Glomerular endothelial cell (primary cell): ENCODE data around the gene PARVB. TPM values are rescaled to one million over a fixed set of nuclear protein-coding genes. Genes with fewer than 3 reads are reported as not detected.
"Not testable (repeated sequence)": the region's sequence is repeated elsewhere in the genome, so short reads cannot be mapped to it uniquely, and the experiment has no call there.

Experiments
- DNase-seq: peaks from one replicate; pipeline ENCODE4 v3.0.0-alpha.2; 2011; ENCODE audit warnings: low read depth, low spot score; ENCODE audit errors: extremely low read depth
- total RNA-seq: library from RNA; depleted of rRNA; stranded (reverse); fragments of >200 nt; gene quantifications from 2 replicates; pipeline ENCODE4 v1.2.3, GENCODE V29; 2015

Gene PARVB
- total RNA-seq, 1 donor from 2014 or later, result 118 TPM

DNA sequence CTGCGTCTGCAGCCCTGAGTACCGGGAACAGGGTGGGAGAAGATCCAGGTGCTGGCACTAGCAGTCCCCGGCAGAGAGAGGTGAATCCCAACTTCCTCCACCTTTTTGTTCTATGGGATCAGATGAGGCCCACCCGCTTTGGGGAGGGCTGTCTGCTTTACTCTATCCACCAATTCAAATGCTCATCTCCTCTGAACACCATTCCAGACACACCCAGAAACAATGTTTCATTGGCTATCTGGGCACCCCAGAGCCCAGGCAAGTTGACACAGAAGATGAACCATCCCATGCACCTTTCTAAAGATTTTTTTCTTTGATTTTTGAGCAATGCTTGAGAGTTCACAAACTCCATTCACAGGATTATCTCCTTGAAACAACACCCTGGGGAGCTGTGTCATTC, 78.0 kb downstream of the PARVB start:
- no peak for DNase-seq

GRCh38 chr22:44102856-44103255, 78.8 kb downstream of the PARVB start:
- DNase-seq, result no peak

DNA sequence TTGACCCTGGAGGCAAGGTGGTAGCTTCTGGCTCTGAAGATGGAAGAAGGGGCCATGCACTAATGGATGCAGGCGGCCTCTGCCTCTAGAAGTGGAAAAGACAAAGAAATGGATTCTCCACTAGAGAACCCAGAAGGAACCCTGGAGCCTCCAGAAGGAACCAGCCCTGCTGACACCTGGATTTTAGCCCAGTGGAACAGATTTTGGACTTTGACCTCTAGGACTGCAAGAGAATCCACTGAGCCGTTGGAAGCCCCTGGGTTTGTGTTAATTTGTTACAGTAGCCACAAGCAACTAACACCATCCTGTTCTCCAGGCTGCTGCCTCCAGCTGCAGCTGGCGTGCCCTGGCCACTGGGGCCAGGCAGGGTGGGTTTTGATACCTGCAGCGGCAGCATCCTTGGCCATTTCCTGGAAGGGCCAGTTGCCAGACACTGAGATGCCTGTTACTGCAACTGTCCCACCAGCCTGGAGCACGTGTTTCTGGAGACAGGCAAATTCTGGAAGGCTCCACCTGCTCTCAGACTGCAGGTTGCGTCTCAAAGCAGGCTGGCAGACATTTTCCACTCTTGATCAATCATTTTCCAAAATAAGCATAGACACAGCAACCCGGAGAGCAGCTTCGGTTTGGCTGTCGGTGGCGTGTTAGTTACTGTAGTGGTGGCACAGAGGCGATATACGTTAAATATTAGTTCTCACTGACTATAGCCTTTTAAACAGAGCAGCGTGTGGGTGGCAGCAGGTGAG, 79.8 kb downstream of the PARVB start:
- DNase-seq, result no peak

DNA sequence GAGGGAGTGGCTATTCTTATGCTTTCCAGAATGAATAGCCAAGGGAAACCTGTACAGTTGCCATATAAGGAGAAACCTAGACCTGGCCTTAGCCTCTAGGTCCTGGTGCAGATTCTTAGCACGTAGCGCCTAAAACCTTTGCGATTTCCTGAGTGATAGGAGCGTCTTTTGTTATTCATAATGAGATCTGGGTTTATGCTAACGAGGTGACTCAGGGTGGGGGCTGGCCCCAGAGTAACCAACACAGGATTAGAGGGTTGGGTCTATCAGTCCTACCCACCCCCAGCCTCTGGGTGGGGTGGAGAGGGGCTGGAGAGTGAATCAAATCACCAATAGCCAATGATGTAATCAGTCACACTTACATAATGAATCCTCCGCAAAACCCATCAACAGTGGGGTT, 83.2 kb downstream of the PARVB start:
- DNase-seq, result no peak

GRCh38 chr22:44108076-44108475, 84.0 kb downstream of the PARVB start:
- DNase-seq, result no peak

- DNase-seq, result no peak
Observed at GRCh38 chr22:44108806-44109385, 84.8 kb downstream of the PARVB start.

DNA sequence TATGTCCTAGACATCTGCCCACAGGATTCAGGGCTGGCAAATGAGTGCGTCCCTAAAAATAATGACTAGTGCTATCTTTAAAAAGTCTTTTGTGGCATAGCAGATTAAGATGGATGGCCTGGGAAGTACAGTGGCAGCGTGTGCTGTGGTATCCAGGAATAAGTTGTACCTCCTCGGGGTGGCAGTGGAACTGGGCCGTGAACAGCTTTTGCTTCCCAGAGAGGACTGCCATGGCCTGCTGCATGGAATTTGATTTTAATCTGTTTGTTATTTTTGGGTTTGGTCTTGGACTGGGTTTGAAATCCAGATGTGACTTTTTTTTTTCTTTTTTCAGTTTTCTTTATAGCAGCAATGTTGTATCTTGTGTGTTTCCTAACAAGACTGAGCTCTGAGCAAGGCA, 85.3 kb downstream of the PARVB start:
- DNase-seq, result no peak

DNA sequence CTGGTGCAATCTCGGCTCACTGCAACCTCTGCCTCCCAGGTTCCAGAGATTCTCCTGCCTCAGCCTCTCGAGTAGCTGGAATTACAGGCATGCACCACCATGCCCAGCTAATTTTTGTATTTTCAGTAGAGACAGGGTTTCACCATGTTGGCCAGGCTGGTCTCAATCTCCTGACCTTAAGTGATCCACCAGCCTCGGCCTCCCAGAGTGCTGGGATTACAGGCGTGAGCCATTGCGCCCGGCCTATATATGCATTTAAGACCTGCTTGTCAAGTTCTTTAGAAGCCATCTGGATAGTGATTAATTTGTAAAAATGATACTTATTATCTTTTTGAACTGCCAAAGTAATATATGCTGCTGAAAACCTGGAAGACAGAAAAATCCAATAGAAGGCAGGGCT, 86.6 kb downstream of the PARVB start:
- not testable (repeated sequence) for DNase-seq

DNA sequence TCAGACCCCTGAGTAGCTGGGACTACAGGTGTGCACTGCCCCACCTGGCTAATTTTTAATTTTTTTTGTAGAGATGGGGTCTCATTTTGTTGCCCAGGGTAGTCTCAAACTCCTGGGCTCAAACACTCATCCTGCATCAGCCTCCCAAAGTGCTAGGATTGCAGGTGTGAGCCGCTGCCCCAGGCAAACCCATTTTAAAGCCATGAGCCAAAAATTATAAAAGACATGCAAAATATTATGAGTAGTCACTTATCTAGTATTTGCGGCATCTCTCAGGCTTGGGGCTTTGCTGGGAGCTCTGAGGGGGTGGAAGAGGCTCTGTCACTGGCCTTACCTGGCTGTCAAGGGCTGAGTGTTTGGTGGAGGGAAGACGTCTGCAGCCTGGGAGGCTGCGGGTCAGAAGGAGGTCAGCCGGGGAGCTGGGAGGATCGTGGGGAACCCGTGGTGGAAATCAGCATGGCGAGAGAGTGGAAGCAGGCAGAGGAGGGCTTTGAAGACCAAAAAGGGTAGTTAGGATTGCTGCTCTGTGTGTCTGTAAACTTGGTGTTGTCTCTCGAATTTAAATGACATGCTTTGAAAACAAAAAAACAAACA, 87.6 kb downstream of the PARVB start:
- DNase-seq, result no peak

DNA sequence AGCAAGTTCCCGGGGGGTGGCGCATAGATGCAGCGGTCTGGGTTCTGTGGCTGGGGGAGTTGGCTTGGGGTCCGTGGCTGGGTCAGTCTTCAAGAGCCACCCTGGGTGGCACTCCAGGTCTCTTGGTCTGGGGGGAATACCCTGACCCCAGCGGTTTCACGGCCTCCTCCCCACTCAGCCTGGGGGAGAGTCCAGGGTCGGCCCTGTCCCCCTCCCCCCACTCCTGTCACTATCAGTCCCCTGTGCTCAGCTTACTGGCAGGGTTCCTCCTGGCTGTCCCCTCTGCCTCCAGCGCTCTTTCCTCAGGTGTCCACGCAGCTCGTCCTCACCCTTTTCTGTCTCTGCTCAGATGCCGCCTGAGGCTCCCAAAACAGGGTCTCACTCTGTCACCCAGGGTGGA, 88.1 kb downstream of the PARVB start:
- no peak for DNase-seq

DNA sequence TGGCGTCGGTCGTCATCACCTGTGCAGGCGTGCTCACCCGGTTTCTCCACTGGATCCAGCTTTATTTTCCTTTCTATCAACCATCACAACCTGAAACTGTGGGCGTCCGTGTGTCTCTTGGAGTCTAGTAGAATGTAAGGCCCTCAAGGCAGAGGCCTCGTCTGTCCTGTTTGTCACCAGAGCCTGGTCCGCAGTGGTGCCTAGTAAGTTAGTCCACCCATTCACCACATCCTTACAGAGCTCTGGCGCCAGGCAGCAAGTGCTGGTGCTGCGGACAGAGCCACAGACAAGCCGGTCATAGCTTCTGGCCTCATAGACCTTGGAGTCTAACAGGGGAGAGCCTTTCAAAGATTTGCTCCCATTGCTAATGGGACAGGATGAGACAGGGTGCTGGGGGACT, 92.2 kb downstream of the PARVB start:
- no peak for DNase-seq

GRCh38 chr22:44116755-44117684, 92.9 kb downstream of the PARVB start:
- DNase-seq, result no peak

- DNase-seq, result no peak
Observed at GRCh38 chr22:44117746-44118145, 93.6 kb downstream of the PARVB start.

DNA sequence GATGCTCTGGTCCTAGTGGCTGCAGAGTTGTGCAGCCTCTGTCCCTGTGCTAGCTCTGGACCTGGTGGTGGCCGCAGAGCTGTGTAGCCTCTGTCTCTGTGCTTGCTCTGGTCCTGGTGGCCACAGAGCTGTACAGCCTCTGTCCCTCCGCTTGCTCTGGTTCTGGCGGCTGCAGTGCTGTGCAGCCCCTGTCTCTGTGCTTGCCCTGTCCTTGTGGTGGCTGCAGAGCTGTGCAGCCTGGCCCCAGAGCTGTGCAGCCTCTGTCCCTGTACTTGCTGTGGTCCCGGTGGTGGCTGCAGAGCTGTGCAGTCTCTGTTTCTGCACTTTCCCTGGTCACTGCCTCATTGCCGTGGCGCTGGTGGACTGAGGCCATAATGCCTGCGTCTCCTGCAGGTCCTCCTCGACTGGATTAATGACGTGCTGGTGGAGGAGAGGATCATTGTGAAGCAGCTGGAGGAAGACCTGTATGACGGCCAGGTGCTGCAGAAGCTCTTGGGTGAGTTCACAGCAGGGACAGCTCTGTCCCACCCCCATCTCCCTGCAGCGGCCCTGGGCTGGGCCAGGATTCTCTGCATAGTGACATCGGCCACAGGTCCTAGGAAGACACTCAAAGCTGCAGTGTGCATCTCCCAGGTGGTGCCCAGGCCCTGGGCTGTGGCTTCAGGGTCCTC, 94.7 kb downstream of the PARVB start:
- no peak for DNase-seq

DNA sequence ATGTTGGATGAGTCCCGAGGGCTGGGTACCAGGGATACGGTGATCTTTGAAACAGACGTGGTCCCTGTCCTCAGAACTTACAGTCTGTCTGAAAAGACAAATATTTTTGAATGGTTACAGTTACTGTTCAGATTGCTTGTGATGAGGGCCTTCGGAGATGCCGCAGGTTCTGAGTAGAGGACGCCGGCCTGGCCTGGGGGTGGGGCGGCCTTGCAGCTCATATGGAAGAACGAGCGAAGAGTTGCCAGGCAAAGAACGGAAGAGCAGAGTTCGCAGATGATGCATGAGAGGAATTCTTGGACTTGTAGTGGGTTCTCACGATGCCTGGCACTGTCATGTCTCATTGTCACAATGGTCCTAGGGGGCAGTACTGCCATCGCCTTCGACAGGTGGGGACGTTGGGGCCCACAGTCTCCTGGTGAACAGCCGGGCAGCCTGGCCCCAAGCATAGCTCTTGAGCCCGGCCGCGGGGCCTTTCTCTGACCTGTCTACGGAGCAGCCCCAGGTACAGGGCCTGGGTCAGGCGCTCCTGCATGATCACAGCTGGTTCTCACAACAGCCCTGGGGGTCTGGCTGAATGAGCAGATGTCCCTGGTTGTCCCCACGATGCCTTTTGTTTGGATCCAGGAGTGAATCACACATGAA, 95.7 kb downstream of the PARVB start:
- no peak for DNase-seq

- DNase-seq, result no peak
Observed at GRCh38 chr22:44120314-44120704, 96.2 kb downstream of the PARVB start.

GRCh38 chr22:44125421-44125820, 101.3 kb downstream of the PARVB start:
- no peak for DNase-seq

DNA sequence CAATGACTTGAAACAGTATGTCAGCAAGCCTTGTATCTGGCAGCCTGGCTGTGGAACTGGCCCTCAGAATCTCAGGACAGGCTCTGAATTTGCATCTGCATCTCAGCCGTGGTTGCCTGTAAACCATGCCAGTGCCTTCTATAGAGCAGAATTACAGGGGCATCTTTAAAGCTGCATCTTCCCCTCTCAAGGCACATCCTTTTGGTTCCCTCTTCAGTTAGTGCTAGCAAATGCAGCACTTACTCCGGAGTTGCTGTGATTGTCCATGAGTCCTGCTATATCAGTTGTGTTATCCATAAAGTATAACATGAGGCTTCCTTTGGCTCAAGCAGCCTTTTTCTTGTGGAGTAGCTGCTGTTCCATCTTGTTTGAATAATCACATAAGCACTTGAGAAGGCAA, 102.7 kb downstream of the PARVB start:
- DNase-seq, result no peak

GRCh38 chr22:44127356-44127755, 103.3 kb downstream of the PARVB start:
- no peak for DNase-seq

DNA sequence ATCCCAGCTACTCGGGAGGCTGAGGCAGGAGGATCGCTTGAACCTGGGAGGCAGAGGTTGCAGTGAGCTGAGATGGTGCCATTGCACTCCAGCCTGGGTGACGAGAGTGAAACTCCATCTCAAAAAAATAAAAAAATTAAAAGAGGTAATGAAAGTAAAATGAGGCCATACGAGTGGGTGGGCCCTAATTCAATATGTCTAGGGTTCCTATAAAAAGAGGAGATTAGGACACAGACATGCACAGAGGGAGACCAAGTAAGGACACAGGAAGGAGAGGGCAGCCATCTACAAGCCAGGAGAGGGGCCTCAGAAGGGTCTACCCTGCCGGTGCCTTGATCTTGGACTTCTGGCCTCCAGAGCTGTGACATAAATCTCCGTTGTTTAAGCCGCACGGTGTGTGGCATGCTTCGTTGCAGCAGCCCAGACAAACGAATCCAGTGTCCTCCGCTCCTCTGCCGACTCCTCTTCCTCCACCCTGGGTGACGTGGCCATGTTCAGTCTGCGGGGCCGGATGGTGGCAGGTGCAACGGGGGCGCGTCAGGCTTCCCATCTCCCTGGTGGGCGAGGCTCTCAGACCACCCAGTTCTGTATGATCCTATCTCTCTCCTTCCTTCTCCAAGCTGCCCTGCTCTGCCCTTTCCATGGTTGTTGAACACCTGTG, 105.0 kb downstream of the PARVB start:
- no peak for DNase-seq
